ENCODE results near the gene MTMR12. TPM values are rescaled to one million over a fixed set of nuclear protein-coding genes. Genes with fewer than 3 reads are reported as not detected.
"Not testable (repeated sequence)": the region's sequence is repeated elsewhere in the genome, so short reads cannot be mapped to it uniquely, and the experiment has no call there.

MTMR12 gene
- polyA plus RNA-seq, 5 donors = 30.1 to 37.0 (median 31.4) TPM

GRCh38 chr5:32329395-32329834 is 16.7 kb upstream of the MTMR12 start:
- peak in 1 of 2 donors; percentile 33 for DNase-seq

DNA sequence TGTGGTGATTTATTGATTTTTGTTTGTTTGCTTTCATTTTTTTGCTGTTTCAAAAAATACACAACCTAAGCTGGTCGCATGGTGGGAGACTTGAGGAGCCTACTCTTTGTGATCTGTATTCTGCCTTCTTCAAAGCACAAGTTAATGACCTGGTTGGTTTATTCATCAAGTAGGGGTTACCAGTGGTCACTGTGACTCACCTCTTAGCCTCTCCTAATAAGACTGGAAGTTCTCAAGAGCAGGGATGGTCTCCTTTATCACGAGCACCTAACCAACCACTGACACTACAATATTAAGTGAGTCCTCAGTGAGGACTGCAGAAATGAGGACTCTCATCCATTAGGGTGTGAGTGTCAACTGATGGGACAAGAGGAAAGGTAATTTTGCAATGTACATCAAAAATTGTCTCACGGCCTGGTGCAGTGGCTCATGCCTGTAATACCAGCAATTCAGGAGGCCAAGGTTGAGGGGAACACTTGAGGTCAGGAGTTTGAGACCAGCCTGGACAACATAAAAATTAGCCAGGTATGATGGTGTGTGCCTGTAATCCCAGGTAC is 13.6 kb upstream of the MTMR12 start:
- no peak for DNase-seq

DNA sequence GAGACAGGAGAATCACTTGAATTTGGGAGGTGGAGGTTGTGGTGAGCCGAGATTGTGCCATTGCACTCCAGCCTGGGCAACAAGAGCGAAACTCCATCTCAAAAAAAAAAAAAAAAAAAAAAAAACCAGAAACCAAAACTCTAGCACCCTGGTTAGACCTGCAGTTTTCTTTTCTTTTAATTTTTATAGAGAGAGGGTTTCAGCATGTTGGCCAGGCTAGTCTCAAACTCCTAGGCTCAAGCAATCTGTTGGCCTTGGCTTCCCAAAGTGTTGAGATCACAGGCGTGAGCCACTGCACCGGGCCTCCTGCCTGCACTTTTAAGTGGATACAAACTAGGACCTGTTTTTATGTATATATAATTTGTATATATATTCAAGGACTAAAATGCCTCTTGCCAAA is 12.9 kb upstream of the MTMR12 start:
- DNase-seq = no peak

- peak; percentile 34 to 42 for DNase-seq
These were observed 12.3 kb upstream of the MTMR12 start for GRCh38 chr5:32325062-32325461.

DNA sequence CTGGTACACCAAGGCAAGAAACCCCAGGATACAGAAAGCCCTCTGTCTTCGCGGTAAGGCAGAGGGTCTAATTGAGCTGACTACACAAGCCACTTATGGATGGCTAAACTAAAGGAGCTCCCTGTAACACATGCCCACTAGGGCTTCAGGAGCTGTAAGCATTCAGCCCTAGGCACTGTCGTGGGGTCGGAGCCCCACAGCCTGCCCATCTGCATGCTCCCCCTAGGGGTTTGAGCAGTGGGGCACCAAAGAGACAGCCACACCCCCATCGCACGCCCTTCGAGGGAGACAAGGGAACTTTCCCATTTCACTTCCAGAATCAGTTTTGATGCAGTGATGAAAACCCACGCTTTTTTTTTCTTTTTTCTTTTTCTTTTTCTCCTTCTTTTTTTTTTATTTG is 11.0 kb upstream of the MTMR12 start:
- DNase-seq = no peak

DNA sequence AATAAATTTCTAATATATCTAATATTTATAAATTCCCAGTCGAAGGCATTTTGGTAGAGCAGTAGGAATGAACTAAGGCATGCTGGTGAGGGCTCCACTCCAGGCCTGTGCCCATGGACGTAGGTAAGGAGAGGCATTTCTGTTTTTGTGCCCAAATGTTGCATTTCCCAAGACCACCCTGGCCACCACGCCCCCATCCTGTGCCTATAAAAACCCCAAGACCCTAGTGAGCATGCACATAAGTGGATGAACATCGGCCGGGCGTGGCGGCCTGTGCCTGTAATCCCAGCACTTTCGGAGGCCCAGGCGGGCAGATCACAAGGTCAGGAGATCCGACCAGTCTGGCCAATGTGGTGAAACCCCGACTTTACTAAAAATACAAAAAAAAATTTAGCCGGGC is 10.1 kb upstream of the MTMR12 start:
- no peak for DNase-seq

- DNase-seq = not testable (repeated sequence)
These were observed 9.0 kb upstream of the MTMR12 start for GRCh38 chr5:32321787-32322186.

DNA sequence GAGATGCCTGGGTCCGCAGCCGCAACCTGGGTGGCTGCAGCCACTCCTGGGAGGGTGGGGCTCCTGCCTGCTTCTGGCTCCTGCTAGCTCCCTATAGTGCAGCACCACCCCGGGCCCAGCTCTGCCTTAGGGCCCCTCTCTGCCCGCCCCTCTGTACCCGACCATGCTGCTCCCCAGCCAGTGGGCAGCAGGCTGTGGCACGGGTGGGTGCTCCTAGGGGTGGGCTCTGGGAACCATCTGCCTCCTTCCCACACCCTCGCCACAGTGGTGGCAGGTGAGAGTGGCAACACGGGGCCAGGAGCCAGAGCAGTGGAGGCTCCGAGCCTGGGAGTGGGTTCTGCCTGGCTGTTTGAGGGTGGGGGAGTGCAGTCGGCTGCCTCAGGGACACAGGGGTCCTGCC is 7.8 kb upstream of the MTMR12 start:
- DNase-seq = no peak

- no peak for DNase-seq
These were observed 7.3 kb upstream of the MTMR12 start for GRCh38 chr5:32319926-32320543.

DNA sequence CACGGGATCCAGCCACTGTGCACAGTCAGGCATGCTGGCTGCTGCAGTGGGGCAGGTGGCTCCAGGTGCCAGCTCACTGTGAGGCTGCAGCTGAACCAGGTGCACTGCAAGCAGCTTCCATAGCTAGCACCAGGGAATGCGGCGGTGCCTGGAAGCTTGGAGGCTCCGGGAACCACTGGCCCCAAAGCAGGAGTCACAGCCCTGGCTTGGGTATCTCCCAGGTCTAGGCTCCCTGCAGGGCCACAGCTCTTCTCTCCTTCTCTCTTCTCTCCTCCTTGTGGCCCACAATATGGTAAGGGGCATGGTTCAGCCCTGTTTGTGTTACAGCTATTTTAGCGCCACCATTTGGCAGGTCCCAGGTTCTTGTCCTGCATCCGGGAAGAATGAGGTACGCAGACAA is 6.7 kb upstream of the MTMR12 start:
- no peak for DNase-seq

GRCh38 chr5:32317041-32317440 is 4.3 kb upstream of the MTMR12 start:
- no peak for DNase-seq

DNA sequence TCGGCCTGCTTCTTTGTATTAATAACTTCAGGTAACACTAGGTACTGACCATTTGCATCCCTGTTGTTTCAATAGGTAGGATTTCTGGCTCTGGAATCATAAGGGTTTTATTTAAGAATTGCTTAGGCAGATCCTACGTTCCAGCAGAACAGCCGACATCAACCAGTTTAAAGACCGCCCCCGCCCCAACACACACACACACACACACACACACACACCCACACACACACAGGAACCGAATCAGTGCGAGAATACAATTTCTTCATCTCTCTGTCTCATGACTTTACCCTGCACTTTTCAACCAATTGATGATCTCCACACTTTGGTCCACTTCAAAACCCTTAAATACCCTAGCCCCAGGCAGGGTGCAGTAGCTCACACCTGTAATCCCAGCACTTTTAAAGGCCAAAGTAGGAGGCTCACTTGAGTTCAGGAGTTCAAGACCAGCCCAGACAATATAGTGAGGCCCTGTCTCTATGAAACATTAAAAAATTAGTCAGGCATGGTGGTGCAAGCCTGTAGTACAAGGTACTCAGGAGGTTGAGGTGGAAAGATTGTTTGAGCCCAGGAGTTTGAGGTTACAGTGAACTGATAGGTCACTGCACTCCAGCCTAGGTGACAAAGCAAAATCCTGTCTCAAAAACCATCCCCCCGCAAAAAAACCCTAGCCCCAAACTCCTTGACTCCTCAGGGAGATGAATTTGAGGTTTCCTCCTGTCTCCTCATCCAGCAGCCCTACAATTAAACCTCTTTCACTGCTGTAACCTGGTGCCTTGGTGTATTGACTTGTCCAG is 2.7 kb upstream of the MTMR12 start:
- DNase-seq = no peak

DNA sequence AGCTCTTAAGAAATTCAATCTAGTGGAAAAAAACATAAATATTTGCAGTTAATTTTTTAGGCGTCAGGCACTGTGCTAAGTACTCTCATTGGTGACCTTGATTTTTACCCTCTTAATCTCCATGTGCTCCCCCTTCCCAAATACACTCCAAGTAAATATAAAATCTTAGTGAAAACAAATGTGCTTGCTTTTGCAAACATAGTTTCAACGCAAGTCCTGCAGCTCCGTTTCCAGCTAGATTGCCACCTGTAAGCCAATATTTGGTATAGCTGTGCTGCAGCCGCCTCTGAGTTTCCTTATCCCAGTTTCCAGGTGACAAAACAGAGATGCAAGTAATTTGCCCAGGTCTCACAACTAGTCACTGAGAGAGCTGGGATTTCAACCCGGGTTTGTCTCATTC is 1.9 kb upstream of the MTMR12 start:
- DNase-seq = no peak

GRCh38 chr5:32314152-32314488 is 1.4 kb upstream of the MTMR12 start:
- not testable (repeated sequence) for DNase-seq

DNA sequence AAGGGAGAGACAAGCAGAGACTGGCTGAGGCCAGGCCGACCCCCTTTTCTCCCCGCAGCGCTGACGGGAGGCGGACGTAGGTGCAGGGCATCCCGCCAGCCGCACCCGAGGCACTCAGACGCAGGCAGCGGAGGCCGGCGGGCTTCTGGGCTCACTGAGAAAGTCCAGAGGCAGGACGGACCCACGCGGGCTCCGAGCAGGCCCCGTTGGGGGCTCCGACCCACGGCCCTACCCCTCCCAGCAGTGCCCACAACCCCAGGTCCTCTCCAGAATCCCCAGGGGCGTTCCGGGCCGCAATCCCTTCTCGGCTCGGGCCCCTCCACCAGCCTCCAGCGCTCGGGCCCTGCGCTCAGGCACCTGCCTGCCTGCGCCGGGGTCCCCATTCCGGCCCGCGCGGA is 543 bp downstream of the MTMR12 start:
- DNase-seq = peak; percentile 53 to 59

DNA sequence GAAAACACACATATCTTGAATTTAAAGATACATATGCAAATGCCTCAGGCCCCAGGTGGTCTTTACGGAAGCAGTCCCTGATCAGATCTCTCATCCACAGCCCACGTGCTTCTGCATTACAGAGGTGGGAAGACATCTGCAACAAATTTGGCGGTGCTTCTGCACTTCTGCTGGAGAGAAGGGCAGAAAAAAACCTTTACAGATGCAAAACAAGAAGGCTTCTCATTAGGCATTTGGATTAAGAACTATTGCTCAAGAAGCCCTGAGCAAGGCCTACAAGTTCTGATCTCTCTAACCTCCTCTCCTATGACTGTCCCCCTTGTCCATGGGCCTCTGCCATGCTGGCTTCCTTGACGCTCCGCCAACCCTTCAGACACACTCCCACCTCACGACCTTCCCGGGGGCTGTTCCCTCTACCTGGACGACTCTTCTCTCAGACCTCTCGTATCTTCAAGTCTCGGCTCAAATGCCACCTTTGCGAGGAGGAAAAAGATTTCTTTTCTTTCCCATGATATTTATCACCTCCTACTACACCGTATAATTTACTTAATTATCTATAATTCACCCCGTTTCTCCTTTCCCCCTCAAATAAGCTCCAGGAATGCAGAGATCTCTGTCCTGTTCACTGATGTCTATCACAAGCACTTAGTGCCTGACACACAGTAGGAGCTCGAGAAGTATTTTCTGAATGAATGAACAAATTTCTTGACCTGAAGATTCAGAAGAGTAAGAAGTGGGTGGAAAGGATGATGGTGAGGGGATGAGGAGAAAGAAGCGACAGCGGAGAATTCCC is 1.1 kb downstream of the MTMR12 start:
- DNase-seq = no peak

GRCh38 chr5:32309761-32310160 is 3.0 kb downstream of the MTMR12 start:
- no peak for DNase-seq

- DNase-seq = no peak
These were observed 3.8 kb downstream of the MTMR12 start for GRCh38 chr5:32308946-32309345.

DNA sequence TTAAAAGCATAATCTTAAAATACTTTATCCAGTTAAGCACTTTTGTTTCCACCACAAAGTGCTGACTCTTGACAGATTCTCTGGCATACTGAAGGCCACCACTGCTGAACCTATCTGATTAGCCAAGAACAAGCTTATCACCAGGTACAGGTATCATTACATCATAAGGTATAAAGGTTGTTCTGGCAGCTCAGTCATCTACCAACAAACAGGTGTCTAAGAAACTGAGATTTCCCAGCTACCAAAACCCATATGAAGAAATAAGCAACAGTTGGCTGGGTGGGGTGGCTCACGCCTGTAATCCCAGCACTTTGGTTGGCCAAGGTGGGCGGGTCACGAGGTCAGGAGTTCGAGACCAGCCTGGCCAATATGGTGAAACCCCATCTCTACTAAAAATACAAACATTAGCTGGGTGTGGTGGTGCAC is 5.0 kb downstream of the MTMR12 start:
- no peak for DNase-seq

DNA sequence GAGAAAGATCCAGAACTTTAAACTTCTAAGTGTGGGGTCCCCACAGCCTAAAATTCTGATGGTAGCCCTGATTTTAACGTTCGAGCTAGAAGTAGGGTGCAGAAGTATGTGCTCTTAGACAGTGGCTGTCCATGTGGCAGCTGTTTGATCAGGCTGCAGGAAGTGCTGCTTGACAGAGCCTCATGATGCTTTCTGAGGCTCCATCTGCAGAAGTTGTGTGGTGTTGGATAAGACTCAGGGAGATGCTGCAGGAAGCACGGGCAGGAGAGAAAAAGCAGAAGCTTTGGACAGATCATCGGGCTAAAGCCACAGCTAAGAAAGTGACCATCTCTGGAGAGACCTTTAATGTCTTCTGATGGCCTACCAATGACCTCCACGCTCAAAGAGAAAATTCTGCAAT is 8.1 kb downstream of the MTMR12 start:
- no peak for DNase-seq

GRCh38 chr5:32303755-32304120 is 9.0 kb downstream of the MTMR12 start:
- DNase-seq = no peak

Measured in right lung (tissue), 5 donors.